HG02870 (cell line): ENCODE data around the gene ATP8B4.
"Not testable (repeated sequence)": the region's sequence is repeated elsewhere in the genome, so short reads cannot be mapped to it uniquely, and the experiment has no call there.

Experiments used
- ATAC-seq: cut with Tn5 transposase; IDR thresholded peaks from one replicate; pipeline ENCODE4 v1.9.1; 2021; ENCODE audit warnings: mild to moderate bottlenecking, moderate library complexity; ENCODE audit not compliant: unreplicated experiment

ATP8B4 gene

GRCh38 chr15:50119063-50120040, at the start of gene ATP8B4:
Gene ATP8B4, minus strand, starts transcription at chr15:50119233. Its CDS starts 12,267 bp downstream, at chr15:50106966.
- ATAC-seq = no peak

- ATAC-seq = no peak
Observed at GRCh38 chr15:50168379-50168778, 49.3 kb upstream of the ATP8B4 start.

GRCh38 chr15:50167110-50167509, 48.1 kb upstream of the ATP8B4 start:
- ATAC-seq = no peak

- no peak for ATAC-seq
Observed at GRCh38 chr15:50166216-50166615, 47.2 kb upstream of the ATP8B4 start.

GRCh38 chr15:50164458-50164857, 45.4 kb upstream of the ATP8B4 start:
- ATAC-seq = no peak

- ATAC-seq = no peak
Observed at GRCh38 chr15:50163719-50164410, 44.8 kb upstream of the ATP8B4 start.

- no peak for ATAC-seq
Observed at GRCh38 chr15:50162969-50163718, 44.1 kb upstream of the ATP8B4 start.

- not testable (repeated sequence) for ATAC-seq
Observed at GRCh38 chr15:50158236-50158635, 39.2 kb upstream of the ATP8B4 start.

GRCh38 chr15:50151476-50151875, 32.4 kb upstream of the ATP8B4 start:
- ATAC-seq = no peak

- no peak for ATAC-seq
Observed at GRCh38 chr15:50150851-50151250, 31.8 kb upstream of the ATP8B4 start.

GRCh38 chr15:50150349-50150748, 31.3 kb upstream of the ATP8B4 start:
- no peak for ATAC-seq

- no peak for ATAC-seq
Observed at GRCh38 chr15:50149090-50149489, 30.1 kb upstream of the ATP8B4 start.

GRCh38 chr15:50148362-50148963, 29.4 kb upstream of the ATP8B4 start:
- ATAC-seq = no peak

- ATAC-seq = no peak
Observed at GRCh38 chr15:50146632-50147031, 27.6 kb upstream of the ATP8B4 start.

- no peak for ATAC-seq
Observed at GRCh38 chr15:50145451-50145872, 26.4 kb upstream of the ATP8B4 start.

- no peak for ATAC-seq
Observed at GRCh38 chr15:50144341-50145120, 25.5 kb upstream of the ATP8B4 start.

GRCh38 chr15:50143255-50143860, 24.3 kb upstream of the ATP8B4 start:
- ATAC-seq = no peak

- no peak for ATAC-seq
Observed at GRCh38 chr15:50141856-50142255, 22.8 kb upstream of the ATP8B4 start.

GRCh38 chr15:50140983-50141382, 21.9 kb upstream of the ATP8B4 start:
- ATAC-seq = no peak

GRCh38 chr15:50140098-50140497, 21.1 kb upstream of the ATP8B4 start:
- no peak for ATAC-seq
